MM.1S (cell line): ENCODE data around the gene PHF12.

Source experiments
- EZH2 ChIP-seq: fragments of 300-600 bp; sonication (generic); optimal IDR thresholded peaks from 2 replicates; pipeline ENCODE3; 2017; ENCODE audit warnings: low read depth, mild to moderate bottlenecking, antibody characterized with exemption, low read length, mixed read lengths
- TF ChIP-seq, protein P1 (sequence below): fragments of 300-600 bp; sonication (generic); IDR thresholded peaks from 2 replicates; pipeline ENCODE4 v1.5.1; 2016; ENCODE audit warnings: antibody characterized with exemption, low read length, mixed read lengths

DNA sequence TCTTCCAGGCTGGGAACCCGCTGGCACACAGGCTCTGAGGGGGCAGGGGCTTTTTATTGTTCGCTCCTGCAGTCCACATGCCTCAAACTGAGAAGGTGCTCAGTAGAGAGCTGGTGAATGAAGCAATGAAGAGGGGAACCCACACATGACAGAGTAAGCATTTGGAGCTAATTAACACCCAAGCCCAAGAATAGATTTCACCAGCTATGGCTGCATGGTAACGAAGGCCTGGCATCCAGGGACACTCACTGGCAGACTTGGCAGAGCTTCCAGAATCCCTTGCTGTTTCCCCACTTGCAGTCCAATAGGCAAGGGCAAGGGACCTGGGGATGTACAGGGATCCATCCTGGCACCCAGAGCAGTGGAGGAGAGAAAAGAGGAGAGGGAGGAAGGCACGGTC is 66.0 kb downstream of the PHF12 start:
- TF ChIP-seq, protein P1, sequence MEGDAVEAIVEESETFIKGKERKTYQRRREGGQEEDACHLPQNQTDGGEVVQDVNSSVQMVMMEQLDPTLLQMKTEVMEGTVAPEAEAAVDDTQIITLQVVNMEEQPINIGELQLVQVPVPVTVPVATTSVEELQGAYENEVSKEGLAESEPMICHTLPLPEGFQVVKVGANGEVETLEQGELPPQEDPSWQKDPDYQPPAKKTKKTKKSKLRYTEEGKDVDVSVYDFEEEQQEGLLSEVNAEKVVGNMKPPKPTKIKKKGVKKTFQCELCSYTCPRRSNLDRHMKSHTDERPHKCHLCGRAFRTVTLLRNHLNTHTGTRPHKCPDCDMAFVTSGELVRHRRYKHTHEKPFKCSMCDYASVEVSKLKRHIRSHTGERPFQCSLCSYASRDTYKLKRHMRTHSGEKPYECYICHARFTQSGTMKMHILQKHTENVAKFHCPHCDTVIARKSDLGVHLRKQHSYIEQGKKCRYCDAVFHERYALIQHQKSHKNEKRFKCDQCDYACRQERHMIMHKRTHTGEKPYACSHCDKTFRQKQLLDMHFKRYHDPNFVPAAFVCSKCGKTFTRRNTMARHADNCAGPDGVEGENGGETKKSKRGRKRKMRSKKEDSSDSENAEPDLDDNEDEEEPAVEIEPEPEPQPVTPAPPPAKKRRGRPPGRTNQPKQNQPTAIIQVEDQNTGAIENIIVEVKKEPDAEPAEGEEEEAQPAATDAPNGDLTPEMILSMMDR = no peak
- no peak for TF ChIP-seq EZH2
